NCI-H1105 treated with DMSO at 0.1 percent for 48 hours (cell line): ENCODE measurements around the gene GPC3.
A peak's percentile ranks its signal among the peaks of the same experiment; 100 is the strongest.
"Not testable (repeated sequence)": the region's sequence is repeated elsewhere in the genome, so short reads cannot be mapped to it uniquely, and the experiment has no call there.

ENCODE experiments used
- DNase-seq: peaks from one replicate; lab custom pipeline; 2025; lab: John Stamatoyannopoulos, UW

Gene GPC3

DNA sequence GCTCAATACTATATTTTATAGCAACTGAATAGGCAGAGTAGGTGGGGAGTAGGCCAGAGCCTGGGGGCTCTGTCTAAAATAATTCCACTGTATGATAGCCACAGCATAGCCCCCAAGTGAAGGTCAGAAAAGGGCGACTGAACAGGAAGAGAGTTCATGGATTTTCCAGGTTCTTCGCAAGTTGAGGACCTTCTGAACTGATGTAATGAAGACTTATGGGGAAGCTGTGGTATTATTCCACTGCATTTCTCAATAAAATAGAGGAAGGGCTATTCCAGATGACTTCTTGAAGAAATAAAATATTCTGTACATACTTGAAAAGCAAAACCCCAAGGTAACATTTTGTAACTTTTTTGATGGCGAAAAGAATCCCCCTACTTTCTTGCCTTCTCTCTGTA lies 338.7 kb downstream of the GPC3 start:
- no peak for DNase-seq

DNA sequence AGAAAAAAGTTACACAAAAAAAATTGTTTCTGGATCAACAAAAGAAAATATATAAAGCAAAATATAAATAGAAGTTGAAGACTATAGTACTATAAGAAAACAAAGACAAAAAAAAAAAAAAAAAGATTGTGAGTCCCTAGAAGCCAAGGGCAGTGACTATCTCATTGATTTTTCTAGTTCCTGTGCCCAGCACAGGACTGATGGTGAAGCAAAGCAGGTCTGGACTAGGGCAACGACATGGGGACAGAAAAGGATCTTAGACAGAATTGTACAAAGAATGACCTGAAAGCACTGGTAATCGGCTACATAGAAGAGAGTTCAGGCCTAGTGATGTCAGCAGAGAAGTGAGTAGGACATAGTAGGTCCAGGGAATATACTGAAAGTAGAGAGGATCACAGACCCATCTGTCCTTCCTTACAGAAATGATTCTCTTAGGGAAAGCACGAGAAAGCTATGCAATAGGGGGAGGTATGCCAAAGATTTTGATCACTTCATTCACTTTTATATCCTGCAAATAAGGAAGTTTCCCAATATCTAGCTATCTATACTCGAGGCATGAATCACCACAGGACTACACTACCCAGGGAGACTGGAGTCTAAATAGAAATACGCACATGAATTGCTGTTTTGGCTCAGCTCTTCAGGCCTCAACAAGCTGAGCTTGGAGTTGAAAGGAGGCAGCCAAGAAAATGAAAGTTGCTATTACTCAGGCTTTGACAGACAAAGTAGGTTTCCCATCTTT lies 339.2 kb downstream of the GPC3 start:
- DNase-seq: no peak

DNA sequence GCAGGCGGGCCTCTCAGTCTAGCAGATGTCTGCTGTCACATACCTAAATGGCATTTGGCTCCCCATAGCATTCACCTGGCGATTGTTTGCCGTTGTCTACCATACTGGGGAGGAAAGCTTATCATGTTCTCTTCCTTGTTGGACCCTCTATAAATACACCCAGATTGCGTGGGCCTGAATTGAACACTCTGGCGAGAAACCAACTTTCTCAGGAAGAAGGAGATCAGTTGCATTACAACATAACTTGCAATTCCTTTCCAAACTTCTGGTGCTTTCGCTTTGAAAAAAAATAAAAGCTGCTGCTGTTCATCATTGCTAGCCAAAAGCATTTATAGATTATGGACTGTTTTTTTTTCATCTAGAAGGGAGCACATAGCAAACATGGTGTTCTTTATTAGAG lies 340.1 kb downstream of the GPC3 start:
- no peak for DNase-seq

DNA sequence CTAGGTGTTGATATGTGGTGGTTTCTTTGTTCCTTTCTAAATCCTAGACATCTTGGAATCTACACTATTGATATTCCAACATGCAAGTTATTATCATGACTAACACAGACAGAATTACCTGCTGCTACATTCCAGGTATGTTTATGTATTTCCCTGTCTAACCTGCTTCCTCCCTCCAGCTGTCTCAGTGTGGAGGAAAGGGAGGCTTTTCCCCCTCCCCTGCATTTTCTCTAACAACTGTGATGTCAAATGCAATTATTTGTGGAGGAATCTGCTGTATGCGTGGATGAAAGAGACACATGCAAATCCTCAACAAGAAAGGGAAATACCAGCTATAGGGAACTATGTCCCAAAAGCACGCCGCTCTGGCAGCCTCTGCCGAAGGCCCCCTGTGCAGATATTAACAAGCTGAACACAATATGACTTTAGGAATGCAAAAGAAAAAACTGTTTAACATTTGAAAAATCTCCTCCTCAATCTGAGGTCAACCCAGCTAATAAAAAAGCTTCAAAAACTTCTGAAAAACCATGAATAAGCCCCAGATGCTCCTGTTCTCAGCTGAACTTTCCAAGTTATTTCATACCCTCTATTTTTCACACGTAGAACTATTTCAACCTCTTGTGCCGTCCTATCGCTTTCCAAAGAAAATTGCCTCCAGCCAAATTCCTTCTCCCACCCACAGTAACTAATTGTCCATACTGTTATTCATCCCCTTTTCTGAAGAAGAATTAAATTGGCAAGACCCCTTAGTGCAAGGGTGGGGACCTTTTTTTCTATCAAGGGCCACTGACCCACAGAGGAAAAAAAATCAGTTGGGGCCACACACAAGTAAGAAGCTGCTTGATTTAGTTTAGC lies 345.0 kb downstream of the GPC3 start:
- no peak for DNase-seq

DNA sequence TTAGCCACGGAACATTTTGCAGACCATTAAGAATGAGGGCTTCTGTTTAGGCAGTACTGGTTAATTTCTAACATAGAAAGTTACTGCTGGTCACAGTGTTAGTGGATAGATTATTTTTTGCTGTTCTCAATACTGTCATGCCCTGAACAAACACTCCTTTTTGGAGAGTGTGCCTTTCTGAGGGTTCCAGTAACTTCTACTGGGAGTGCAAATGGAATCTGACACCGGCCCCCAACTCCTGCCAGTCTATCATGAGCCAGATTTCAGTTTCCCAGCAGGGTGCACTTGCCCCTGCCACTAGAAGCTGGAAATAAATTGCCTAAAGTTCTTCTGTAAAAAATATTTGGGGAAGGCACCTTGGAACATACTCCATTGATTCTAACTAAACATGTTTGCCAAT lies 345.7 kb downstream of the GPC3 start:
- DNase-seq: no peak

DNA sequence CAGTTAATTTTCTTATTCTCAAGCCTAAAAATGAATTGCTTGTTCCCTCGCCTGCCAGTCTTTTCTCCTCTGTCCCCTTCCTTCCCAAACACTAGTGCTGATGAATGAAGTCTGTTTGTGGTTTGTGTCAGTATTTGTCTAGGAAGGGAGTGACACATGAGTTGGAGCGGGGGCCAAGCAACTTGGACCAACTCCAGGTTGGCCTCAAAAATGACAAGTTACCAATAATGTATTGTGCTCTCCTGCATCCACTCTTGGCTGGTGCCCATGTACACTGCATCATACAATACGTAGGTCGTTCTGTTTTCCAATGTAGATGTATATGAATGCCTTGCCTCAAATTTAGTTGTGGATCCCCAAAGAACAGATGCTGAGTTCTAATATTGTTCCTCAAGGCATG lies 347.1 kb downstream of the GPC3 start:
- peak; percentile 12 for DNase-seq

DNA sequence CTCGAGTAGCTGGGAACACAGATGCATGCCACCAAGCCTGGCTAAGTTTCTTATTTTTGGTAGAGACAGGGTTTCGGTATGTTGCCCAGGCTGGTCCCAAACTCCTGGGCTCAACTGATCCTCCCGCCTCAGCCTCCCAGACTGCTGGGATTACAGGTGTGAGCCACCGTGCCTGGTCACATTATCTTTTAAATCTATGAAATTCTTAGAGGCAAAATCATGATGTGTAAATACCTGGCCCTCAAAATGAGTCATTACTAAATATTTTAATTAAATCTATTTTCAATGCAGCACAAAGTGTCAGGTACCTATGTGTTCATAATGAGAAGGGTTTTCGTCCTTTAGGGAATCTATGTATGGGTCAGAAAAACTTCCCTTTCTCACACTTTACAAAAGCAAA lies 347.6 kb downstream of the GPC3 start:
- DNase-seq: no peak

DNA sequence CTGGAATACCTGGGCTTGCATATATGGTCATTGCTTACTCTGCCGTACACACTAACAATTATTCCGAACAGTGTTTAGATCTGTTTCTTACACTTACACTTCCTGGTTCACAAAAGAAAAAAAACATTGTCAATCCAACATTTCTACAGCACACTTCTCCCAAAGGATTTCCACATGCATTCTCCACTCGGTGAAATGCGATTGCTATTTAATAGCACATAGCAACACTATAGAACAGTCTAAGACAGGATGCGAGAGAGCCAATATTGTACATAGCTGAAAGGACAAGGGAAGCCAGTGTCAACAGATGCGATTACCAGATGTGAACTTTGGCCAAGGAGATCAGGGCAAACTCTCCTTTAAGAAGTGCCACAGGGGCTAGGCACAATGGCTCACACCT lies 349.4 kb downstream of the GPC3 start:
- no peak for DNase-seq

DNA sequence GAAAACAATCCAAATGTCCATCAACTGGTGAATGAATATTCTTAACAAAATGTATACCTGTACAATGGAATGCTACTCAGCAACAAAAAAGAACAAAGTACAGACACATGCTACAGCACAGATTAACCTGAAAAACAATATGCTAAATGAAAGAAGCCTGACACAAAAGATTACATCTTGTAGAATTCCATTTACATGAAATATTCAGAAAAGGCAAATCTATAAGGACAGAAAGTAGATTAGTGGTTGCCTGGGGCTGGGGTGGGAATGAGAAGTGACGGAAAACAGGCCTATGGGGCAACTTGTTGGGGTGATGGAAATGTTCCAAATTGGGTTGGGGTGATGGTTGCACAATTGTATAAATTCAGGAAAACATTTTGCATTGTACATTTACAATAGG lies 351.0 kb downstream of the GPC3 start:
- no peak for DNase-seq

DNA sequence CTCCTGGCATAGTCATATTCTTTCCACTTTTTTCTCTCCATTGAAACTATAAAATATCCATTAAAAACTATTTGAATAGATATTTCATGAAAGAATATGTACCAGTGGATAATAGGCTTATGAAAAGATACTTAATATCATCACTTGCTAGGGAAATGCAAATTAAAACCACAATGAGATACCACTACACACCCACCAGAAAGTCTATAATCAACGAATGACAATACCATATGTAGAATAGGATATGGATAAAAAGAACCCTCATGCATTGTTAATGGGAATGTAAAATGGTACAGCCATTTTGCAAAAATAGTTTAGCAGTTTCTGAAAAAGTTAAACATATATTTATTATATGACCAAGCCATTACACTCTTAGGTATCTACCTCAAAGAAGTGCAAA lies 351.4 kb downstream of the GPC3 start:
- DNase-seq: no peak

DNA sequence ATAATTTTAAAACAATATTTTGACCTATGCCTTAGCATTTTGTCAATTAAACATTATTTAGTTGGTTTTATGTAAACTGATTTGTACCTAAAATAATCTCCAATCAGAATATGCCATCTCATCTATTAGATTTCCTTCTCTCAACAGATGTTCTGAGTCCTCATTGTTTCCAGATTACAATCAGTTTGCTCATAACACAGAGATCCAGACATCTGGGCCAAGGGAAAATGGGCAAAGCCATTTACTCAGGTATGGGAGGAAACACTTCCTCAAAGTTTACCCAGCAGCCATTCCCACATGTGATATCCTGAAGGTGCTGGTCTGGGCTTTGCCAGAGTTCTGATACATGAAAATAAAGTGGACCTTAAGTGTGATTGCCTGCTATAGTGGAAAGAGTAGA lies 352.2 kb downstream of the GPC3 start:
- no peak for DNase-seq

DNA sequence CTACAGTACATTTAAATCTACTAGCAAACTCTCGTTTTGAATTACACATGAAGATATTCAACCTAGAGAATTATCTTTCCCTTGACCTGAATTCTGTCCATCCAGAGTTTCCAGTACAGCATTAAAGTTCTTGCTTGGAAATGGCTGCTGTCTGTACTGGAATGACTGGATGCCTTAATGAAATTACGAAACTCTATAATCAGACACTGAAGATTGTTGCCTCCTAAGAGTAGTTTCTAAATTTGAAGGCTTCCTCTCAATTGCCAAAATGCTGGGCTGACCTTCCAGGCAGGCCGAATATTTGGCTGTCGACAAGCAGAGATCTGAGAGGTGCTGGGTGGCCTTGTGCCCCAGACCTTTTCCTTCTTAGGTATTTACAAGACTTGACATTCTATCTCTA lies 355.0 kb downstream of the GPC3 start:
- DNase-seq: no peak

DNA sequence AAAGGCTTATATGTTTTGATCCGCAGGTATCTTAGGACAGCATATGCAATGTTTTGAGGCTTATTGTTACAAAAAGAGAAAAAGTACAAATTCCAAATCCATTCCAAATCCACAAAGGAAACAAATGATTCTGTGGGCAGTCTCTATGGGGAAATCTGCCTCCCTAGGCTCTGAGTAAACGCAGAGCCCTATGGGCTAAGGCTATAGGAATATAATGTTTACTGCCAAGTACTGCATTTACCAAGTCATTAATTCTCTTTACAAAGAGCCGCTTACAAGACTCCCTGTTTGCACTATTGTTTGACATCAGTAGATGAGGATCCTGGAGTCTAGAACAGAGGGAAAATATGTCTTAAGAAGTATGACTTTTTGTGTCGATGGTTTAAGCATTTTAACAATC lies 357.7 kb downstream of the GPC3 start:
- no peak for DNase-seq

DNA sequence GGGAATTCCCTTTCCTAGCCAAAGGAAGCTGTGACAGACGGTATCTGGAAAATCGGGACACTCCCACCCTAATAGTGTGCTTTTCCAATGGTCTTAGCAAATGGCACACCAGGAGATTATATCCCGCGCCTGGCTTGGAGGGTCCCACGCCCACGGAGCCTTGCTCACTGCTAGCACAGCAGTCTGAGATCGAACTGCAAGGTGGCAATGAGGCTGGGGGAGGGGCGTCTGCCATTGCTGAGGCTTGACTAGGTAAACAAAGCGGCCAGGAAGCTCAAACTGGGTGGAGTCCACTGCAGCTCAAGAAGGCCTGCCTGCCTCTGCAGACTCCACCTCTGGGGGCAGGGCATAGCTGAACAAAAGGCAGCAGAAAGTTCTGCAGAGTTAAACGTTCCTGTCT lies 364.0 kb downstream of the GPC3 start:
- not testable (repeated sequence) for DNase-seq

DNA sequence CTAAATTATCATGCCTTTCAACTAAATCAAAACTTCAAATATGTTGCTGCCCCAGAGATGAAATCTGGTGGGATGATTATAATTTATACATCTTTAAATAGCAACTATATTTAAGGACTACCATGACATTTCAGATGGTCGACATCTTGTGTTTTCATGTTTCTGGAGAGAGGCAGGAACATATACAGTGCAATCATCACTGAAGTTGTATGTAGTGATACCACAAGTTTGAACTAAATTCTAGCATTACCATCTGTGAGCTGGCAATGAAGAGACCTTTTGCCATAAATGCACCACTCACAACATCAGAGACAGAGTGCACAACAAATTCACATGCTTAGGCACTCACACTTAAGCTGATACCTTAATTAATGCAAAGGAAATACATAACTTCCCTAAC lies 373.7 kb downstream of the GPC3 start:
- DNase-seq: no peak

DNA sequence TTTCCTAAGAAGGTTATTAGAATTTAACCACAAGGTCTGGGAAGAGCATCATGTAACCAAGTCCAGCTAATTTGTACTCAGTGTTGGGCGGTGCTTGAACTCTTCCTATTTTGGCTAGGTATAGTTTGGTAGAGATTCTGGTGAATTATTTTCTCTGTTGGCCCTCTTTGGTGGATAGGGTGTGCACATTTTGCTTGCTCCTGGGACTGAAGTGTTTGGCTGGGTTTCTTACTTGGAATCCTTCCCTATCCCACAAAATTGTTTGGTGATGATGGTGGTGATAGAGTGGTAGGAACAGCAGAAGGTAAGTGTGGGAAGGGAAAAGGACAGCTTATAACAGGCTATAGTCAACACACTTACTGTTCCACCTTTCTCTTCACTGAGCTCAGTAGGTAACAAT lies 375.3 kb downstream of the GPC3 start:
- no peak for DNase-seq

DNA sequence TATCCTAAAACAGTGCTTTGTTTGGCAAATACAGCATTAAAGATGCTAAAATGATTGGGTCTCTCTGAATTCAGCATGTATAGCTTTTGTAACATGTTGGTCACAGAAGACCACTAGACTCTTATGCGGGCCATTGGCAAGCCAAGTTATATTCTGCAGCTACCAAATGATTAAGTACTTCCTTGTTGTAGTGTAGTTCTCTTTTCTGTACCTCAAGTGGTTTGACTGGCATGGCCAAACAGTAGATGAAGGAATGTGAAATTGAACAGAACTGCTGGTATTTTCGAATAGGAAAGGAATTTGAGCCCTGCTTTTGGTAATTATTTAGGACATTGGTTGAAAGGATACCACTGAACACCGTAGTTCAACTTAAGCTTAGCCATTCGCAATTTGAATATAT lies 376.2 kb downstream of the GPC3 start:
- no peak for DNase-seq

DNA sequence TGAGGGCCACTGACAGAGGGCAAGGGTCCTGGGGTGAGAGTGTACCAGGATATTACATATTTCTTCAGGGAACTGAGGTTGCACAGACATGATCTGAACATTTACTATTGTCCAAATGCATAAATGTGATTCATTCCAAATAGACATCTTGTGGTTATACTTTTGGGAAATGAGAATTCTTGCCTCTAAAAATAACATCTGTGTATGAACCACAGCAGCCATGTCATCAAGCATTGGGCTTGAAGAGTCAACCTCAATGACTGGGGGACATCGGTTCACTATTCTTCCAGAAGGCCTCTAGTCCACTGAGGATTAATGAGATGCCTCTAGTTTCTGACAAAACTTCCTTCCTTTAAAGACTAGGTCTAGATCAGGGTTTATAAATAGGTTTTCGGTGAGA lies 377.0 kb downstream of the GPC3 start:
- DNase-seq: no peak

DNA sequence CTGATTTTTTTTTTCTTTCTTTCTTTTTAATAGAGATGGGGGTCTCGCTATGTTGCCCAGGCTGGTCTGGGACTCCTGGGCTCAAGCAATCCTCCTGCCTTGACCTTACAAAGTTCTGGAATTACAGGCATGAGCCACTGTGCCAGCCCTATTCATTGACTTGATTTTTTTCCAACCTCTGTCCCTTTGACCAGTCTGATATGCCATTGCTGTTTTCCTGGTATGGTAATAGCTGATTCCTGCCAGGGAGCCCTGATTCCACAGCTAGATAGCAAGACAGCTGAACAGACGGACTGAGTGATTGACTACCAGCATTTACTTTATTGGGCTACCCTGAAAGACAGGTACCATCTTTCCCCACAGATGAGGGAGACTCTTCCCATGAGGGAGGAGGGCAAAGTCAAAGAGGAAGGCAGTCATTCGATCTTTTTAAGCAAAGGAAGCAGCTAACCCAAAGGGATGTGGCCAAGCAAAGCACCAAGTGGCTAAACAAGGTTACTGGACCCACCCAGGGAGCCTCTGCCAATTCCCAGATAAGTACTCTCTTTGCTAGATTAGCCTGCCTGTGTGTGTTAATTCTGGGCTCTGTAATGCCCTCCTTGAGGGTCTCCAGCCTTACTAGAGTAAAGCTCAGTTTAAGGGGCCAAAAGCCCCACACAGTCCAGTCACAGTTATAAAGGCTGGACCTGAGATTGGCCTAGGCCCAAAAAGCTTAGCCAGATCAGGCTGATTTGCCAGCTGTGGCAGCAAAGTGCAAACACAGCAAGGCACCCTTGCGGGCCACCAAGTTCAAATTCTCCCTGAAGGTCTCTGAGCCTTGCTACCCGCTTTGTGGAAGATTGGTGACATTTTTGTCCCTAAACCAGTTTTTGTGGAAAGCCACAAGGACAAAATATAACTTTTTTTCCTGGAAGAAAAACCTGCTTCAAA lies 377.7 kb downstream of the GPC3 start:
- DNase-seq: no peak

DNA sequence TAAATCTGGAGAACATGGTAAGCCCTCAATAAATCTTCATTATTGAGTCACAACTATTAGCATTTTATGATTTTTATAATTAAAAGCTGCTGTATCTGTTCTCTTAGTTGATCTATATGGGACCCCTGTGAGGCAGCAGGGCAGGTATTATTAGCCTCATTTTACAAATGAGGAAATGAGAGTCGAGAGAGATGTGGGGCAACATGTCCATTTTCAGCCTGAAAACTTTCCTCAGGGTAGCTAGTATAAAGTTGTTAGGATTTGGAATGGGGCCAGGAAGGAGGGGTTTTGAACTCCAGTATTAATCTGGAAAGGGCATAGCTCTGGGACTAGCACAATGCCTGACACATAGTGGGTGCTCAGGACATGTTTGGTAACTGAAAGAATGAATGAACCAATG lies 378.4 kb downstream of the GPC3 start:
- DNase-seq: no peak

DNA sequence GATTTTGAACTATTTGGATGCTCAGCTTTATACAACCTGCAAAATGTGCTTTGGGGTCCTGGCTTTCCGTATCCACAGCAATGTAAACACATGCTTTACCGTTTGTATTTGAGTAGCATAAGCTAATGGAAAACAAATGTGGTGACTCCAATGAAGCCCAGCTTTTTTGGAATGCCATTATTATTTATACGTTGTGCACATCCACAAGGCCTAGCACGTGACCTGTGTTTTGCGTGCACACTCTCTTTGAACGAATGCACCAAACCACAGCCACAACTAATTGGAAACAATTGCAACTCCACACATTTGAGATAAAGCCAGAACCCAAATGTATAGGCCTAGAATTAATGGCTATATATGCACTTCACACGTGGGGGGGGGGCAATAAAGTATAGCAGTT lies 380.6 kb downstream of the GPC3 start:
- no peak for DNase-seq

DNA sequence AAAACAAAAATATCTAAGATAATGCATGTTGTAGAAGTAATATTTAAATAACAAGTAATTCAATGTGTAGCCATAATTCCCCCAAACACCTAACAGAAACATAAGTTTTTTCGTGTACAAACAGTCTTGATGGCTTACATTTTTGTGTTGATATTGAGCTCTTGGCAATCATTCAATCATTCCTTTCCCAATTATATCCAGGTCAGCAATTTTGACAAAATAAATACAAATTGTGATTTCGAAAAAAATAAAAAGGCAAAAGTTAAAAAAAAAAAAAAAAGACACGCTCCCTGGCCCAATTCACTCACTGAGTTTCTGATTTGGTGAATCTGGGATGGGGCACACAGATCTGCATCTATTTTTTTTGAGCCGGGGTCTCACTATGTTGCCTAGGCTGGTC lies 382.5 kb downstream of the GPC3 start:
- DNase-seq: no peak

DNA sequence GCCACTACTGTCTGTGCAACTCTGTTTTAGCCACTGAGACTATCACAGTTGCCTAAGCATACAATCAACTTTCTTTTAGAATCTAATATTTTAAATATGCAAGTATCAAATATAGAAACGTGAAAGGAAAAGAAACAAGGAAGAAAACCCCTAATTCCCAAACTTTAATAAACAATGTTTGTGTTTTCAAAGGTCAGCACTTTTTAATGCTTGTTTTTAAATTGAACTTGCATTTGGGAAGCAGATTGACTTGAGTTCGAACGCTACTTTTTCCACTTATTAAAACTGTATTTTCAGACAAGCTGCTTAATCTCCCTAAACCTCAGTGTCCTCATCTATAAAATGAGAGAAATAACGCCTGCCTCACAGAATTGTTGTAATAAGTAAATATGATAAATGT lies 384.3 kb downstream of the GPC3 start:
- DNase-seq: no peak
